C1 segment of cervical spinal cord (tissue), 14 donors: ENCODE data around the gene SLC22A9.

Source experiments
- DNase-seq, 14 donors: peaks; one replicate each; lab custom pipeline; 2025; lab: John Stamatoyannopoulos, UW

SLC22A9 gene

GRCh38 chr11:63444160-63444559, 74.6 kb downstream of the SLC22A9 start:
- no peak for DNase-seq

GRCh38 chr11:63445118-63445517, 75.5 kb downstream of the SLC22A9 start:
- no peak for DNase-seq

- DNase-seq: no peak
Measured at GRCh38 chr11:63445720-63446119, 76.1 kb downstream of the SLC22A9 start.

GRCh38 chr11:63448646-63449045, 79.1 kb downstream of the SLC22A9 start:
- DNase-seq: no peak

GRCh38 chr11:63459586-63459985, 90.0 kb downstream of the SLC22A9 start:
- DNase-seq: no peak
